H1 (cell line): ENCODE data around the gene AGTR1. TPM values are rescaled to one million over a fixed set of nuclear protein-coding genes. Genes with fewer than 3 reads are reported as not detected.

Source experiments
- ASH2L ChIP-seq: fragments of 200-600, 300-600 bp; sonication (generic); IDR thresholded peaks from one replicate; pipeline ENCODE4 v1.7.1; 2017; ENCODE audit warnings: low read length
- CHD1 ChIP-seq: IDR thresholded peaks from 2 replicates; pipeline ENCODE4 v1.6.1; 2012; ENCODE audit warnings: low read depth, low read length, improper control_type of control experiment
- CHD2 ChIP-seq: IDR thresholded peaks from 2 replicates; pipeline ENCODE4 v1.6.1; 2012; ENCODE audit warnings: low read length, improper control_type of control experiment
- CTBP2 ChIP-seq: IDR thresholded peaks from 2 replicates; pipeline ENCODE4 v1.7.0; 2011; ENCODE audit warnings: borderline replicate concordance, mild to moderate bottlenecking, moderate library complexity, mixed read lengths, low read length; ENCODE audit not compliant: insufficient read depth, insufficient read length
- EZH2 ChIP-seq: fragments of 200-600 bp; sonication (generic); IDR thresholded peaks from 2 replicates; pipeline ENCODE4 v1.7.1; 2012; ENCODE audit warnings: low read depth, mild to moderate bottlenecking, moderate library complexity, low read length, inconsistent platforms; ENCODE audit not compliant: severe bottlenecking
- MAFK ChIP-seq: IDR thresholded peaks from 2 replicates; pipeline ENCODE4 v1.6.1; 2012; ENCODE audit warnings: low read depth, mild to moderate bottlenecking, improper control_type of control experiment, low read length
- SP1 ChIP-seq: IDR thresholded peaks from 2 replicates; pipeline ENCODE4 v1.6.1; 2011; ENCODE audit warnings: low read depth, low read length
- polyA plus RNA-seq, 7 experiments: library from polyadenylated mRNA; depleted of rRNA in 3 of 7; stranded (reverse) in 5 of 7; unstranded in 2 of 7; fragments of >200 nt in 5 of 7; fragments of 200-250 nt in 2 of 7; gene quantifications; 1 replicate in 5 of 7; 2 replicates in 1 of 7; 4 replicates in 1 of 7; pipeline versions ENCODE4 v1.2.1 to v1.2.3, GENCODE V29; 2011 to 2013; ENCODE audit warnings: missing spikeins in 2 of 7, mixed read lengths in 2 of 7
- total RNA-seq: library from RNA; stranded (reverse); fragmentation: NEBNext Ultra II Directional; extraction: Animal tissue kit (Norgen Biotek cat#: 25700); gene quantifications from 2 replicates; pipeline ENCODE4 v1.2.1, GENCODE V29; 2021
- TF ChIP-seq, protein P1 (sequence below): fragments of 300-600 bp; sonication (generic); IDR thresholded peaks from 2 replicates; pipeline ENCODE4 v1.7.1; 2012; ENCODE audit warnings: low read length, moderate library complexity, mild to moderate bottlenecking, inconsistent platforms; ENCODE audit not compliant: insufficient replicate concordance

AGTR1 gene
- total and polyA plus RNA-seq, 2 of the 8 experiments (the other 6 are each of a cell fraction or from before 2014, with no cell fraction given): 0.03 TPM; not detected in 1

GRCh38 chr3:148748283-148748682 is 50.6 kb downstream of the AGTR1 start (continued):
- TF ChIP-seq, protein P1, sequence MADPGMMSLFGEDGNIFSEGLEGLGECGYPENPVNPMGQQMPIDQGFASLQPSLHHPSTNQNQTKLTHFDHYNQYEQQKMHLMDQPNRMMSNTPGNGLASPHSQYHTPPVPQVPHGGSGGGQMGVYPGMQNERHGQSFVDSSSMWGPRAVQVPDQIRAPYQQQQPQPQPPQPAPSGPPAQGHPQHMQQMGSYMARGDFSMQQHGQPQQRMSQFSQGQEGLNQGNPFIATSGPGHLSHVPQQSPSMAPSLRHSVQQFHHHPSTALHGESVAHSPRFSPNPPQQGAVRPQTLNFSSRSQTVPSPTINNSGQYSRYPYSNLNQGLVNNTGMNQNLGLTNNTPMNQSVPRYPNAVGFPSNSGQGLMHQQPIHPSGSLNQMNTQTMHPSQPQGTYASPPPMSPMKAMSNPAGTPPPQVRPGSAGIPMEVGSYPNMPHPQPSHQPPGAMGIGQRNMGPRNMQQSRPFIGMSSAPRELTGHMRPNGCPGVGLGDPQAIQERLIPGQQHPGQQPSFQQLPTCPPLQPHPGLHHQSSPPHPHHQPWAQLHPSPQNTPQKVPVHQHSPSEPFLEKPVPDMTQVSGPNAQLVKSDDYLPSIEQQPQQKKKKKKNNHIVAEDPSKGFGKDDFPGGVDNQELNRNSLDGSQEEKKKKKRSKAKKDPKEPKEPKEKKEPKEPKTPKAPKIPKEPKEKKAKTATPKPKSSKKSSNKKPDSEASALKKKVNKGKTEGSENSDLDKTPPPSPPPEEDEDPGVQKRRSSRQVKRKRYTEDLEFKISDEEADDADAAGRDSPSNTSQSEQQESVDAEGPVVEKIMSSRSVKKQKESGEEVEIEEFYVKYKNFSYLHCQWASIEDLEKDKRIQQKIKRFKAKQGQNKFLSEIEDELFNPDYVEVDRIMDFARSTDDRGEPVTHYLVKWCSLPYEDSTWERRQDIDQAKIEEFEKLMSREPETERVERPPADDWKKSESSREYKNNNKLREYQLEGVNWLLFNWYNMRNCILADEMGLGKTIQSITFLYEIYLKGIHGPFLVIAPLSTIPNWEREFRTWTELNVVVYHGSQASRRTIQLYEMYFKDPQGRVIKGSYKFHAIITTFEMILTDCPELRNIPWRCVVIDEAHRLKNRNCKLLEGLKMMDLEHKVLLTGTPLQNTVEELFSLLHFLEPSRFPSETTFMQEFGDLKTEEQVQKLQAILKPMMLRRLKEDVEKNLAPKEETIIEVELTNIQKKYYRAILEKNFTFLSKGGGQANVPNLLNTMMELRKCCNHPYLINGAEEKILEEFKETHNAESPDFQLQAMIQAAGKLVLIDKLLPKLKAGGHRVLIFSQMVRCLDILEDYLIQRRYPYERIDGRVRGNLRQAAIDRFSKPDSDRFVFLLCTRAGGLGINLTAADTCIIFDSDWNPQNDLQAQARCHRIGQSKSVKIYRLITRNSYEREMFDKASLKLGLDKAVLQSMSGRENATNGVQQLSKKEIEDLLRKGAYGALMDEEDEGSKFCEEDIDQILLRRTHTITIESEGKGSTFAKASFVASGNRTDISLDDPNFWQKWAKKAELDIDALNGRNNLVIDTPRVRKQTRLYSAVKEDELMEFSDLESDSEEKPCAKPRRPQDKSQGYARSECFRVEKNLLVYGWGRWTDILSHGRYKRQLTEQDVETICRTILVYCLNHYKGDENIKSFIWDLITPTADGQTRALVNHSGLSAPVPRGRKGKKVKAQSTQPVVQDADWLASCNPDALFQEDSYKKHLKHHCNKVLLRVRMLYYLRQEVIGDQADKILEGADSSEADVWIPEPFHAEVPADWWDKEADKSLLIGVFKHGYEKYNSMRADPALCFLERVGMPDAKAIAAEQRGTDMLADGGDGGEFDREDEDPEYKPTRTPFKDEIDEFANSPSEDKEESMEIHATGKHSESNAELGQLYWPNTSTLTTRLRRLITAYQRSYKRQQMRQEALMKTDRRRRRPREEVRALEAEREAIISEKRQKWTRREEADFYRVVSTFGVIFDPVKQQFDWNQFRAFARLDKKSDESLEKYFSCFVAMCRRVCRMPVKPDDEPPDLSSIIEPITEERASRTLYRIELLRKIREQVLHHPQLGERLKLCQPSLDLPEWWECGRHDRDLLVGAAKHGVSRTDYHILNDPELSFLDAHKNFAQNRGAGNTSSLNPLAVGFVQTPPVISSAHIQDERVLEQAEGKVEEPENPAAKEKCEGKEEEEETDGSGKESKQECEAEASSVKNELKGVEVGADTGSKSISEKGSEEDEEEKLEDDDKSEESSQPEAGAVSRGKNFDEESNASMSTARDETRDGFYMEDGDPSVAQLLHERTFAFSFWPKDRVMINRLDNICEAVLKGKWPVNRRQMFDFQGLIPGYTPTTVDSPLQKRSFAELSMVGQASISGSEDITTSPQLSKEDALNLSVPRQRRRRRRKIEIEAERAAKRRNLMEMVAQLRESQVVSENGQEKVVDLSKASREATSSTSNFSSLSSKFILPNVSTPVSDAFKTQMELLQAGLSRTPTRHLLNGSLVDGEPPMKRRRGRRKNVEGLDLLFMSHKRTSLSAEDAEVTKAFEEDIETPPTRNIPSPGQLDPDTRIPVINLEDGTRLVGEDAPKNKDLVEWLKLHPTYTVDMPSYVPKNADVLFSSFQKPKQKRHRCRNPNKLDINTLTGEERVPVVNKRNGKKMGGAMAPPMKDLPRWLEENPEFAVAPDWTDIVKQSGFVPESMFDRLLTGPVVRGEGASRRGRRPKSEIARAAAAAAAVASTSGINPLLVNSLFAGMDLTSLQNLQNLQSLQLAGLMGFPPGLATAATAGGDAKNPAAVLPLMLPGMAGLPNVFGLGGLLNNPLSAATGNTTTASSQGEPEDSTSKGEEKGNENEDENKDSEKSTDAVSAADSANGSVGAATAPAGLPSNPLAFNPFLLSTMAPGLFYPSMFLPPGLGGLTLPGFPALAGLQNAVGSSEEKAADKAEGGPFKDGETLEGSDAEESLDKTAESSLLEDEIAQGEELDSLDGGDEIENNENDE: no peak
- TF ChIP-seq CTBP2: no peak
- TF ChIP-seq MAFK: no peak
- no peak for TF ChIP-seq CHD1
- no peak for TF ChIP-seq EZH2
- TF ChIP-seq ASH2L: no peak
- TF ChIP-seq SP1: no peak
- no peak for TF ChIP-seq CHD2
